DND-41 (cell line): ENCODE results near the gene NPM1.

Experiments
- ATAC-seq: fragments of 200-7000 bp; cut with Tn5 transposase; 3 replicates; pipeline ENCODE4 v1.9.1; 2021; ENCODE audit warnings: low read depth; ENCODE audit not compliant: insufficient read depth
- DNase-seq: peaks from one replicate; pipeline ENCODE4 v3.0.0-alpha.2; 2020
- H2AFZ ChIP-seq: 2 replicates; pipeline ENCODE4 v1.6.0; 2012; ENCODE audit warnings: low read depth, low read length
- H3K27ac ChIP-seq: 2 replicates; pipeline ENCODE4 v1.5.1; 2012; ENCODE audit warnings: low read length, inconsistent platforms
- H3K27me3 ChIP-seq: fragments of 200-600 bp; sonication (generic); 2 replicates; pipeline ENCODE4 v1.6.0; 2012; ENCODE audit warnings: low read length, mild to moderate bottlenecking, inconsistent platforms; ENCODE audit not compliant: insufficient read depth, poor library complexity
- H3K36me3 ChIP-seq: 2 replicates; pipeline ENCODE4 v1.5.1; 2012; ENCODE audit warnings: low read length, inconsistent platforms; ENCODE audit not compliant: insufficient read depth
- H3K4me1 ChIP-seq: 2 replicates; pipeline ENCODE4 v1.5.1; 2012; ENCODE audit warnings: mild to moderate bottlenecking, low read length; ENCODE audit not compliant: insufficient read depth
- H3K4me2 ChIP-seq: 2 replicates; pipeline ENCODE4 v1.6.0; 2012; ENCODE audit warnings: mild to moderate bottlenecking, moderate library complexity, low read length, inconsistent platforms; ENCODE audit not compliant: insufficient read depth
- H3K4me3 ChIP-seq, 2 experiments: fragments of 200-600 bp in 1 of 2; shearing (Covaris generic) in 1 of 2; 2 replicates each; pipeline ENCODE4 v1.5.1; 2012 to 2016; ENCODE audit warnings: inconsistent platforms in 2 of 2, low read length in 2 of 2, mild to moderate bottlenecking in 2 of 2, low read depth in 1 of 2, moderate library complexity in 1 of 2
- H3K79me2 ChIP-seq: 2 replicates; pipeline ENCODE4 v1.6.0; 2012; ENCODE audit warnings: low read length, inconsistent platforms; ENCODE audit not compliant: insufficient read depth
- H3K9ac ChIP-seq: 2 replicates; pipeline ENCODE4 v1.6.0; 2012; ENCODE audit warnings: low read depth, mild to moderate bottlenecking, inconsistent platforms, low read length, moderate library complexity
- H3K9me3 ChIP-seq: 2 replicates; pipeline ENCODE4 v1.5.1; 2012; ENCODE audit warnings: low read length, moderate library complexity, mild to moderate bottlenecking, inconsistent platforms; ENCODE audit not compliant: insufficient read depth, severe bottlenecking
- H4K20me1 ChIP-seq: 2 replicates; pipeline ENCODE4 v1.6.0; 2012; ENCODE audit warnings: low read length; ENCODE audit not compliant: insufficient read depth
- CTCF ChIP-seq: IDR thresholded peaks from 2 replicates; pipeline ENCODE4 v1.5.1; 2012; ENCODE audit warnings: borderline replicate concordance, low read length, moderate library complexity, mild to moderate bottlenecking; ENCODE audit not compliant: poor library complexity, severe bottlenecking; ENCODE audit errors: extremely low read depth
- EZH2 ChIP-seq: IDR thresholded peaks from 3 replicates; pipeline ENCODE4 v1.6.1; 2012; ENCODE audit warnings: borderline replicate concordance, low read depth, mild to moderate bottlenecking, moderate library complexity, low read length, inconsistent platforms; ENCODE audit not compliant: severe bottlenecking

NPM1 gene

GRCh38 chr5:171387345-171387969, at the start of gene NPM1:
NPM1 (plus strand) TSS chr5:171387849; CDS start chr5:171387949, 100 bp downstream.
- peaks cover 46% of the 10 kb centered on the region for H3K36me3 ChIP-seq
- peak within 1 kb of the TSS; percentile 92 for H2AFZ ChIP-seq
- peaks cover 48% of the 10 kb centered on the region for H3K4me1 ChIP-seq
- peak within 1 kb of the TSS; percentile 83 to 91 for H3K4me3 ChIP-seq
- DNase-seq (peak; percentile 99), ATAC-seq (peak; percentile 91)
- TF ChIP-seq EZH2 (no peak), CTCF (no peak)
- peaks cover 47% of the 10 kb centered on the region for H4K20me1 ChIP-seq
- H3K27ac ChIP-seq: peak within 1 kb of the TSS; percentile 96
- peak within 1 kb of the TSS; percentile 74 for H3K4me2 ChIP-seq
- no peaks in the 10 kb centered on the region for H3K27me3 ChIP-seq
- H3K9me3 ChIP-seq: no peaks in the 10 kb centered on the region
- H3K79me2 ChIP-seq: peaks cover 61% of the 10 kb centered on the region
- peak within 1 kb of the TSS; percentile 83 for H3K9ac ChIP-seq

- Histone ChIP-seq H3K79me2 (no peaks in the 10 kb centered on the region), H3K36me3 (no peaks in the 10 kb centered on the region), H3K4me2 (no peak overlapping the region), H3K27ac (no peak overlapping the region), H3K27me3 (no peaks in the 10 kb centered on the region), H3K9ac (no peak overlapping the region), H3K9me3 (no peaks in the 10 kb centered on the region), H3K4me1 (peaks cover 15% of the 10 kb centered on the region), H3K4me3 (no peak overlapping the region), H2AFZ (no peak overlapping the region), H4K20me1 (no peaks in the 10 kb centered on the region)
- no peak for TF ChIP-seq CTCF
- TF ChIP-seq EZH2: no peak
- no peak for DNase-seq
- ATAC-seq: no peak
Measured at GRCh38 chr5:171340042-171340441, 47.6 kb upstream of the NPM1 start.

GRCh38 chr5:171340491-171340890, 47.2 kb upstream of the NPM1 start:
- H3K27ac ChIP-seq: no peak overlapping the region
- H3K27me3 ChIP-seq: no peaks in the 10 kb centered on the region
- H3K9ac ChIP-seq: no peak overlapping the region
- no peaks in the 10 kb centered on the region for H3K9me3 ChIP-seq
- no peak overlapping the region for H2AFZ ChIP-seq
- no peaks in the 10 kb centered on the region for H3K36me3 ChIP-seq
- TF ChIP-seq EZH2: no peak
- TF ChIP-seq CTCF: no peak
- no peak overlapping the region for H3K4me2 ChIP-seq
- peaks cover 15% of the 10 kb centered on the region for H3K4me1 ChIP-seq
- H3K4me3 ChIP-seq: no peak overlapping the region
- H4K20me1 ChIP-seq: no peaks in the 10 kb centered on the region
- ATAC-seq (no peak), DNase-seq (no peak)
- no peaks in the 10 kb centered on the region for H3K79me2 ChIP-seq
